ENCODE data around the gene PWP1. TPM values are rescaled to one million over a fixed set of nuclear protein-coding genes. Genes with fewer than 3 reads are reported as not detected.
A peak's percentile ranks its signal among the peaks of the same experiment; 100 is the strongest.

The PWP1 gene
- total RNA-seq, 3 donors from 2014 or later (not counting 1 experiment from before 2014, with no cell fraction given) = 22.2 to 26.5 (median 26.3) TPM

DNA sequence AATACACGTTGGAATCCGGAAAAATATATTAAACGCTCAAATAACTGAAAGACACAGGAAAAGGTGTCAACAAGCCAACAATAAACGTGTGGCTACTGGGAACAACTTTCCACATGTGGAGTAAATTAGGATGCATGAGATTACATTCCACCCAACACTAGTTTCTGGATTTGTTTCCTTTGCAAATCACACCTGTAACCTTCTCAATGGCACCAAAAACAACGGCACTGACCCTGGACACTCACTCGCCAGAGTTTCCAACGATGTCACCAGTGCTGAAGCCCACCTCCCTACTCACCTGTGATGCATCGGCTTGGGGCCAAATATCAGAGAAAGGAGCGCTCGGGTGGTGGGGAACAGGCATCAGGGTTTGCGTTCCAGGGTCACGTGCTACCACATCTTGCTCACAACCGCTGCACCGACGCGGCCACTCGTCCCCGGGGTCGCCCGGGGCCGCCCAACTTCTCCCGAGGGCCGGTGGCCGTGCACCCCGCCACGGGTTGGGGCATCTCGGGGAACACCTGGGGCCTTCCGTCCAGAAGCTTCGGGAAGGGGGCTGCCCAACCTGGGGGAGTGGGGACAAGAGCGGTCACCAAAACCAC, 74.7 kb downstream of the PWP1 start:
- H3K4me3 ChIP-seq (ENCODE audit: low read length) = peak overlapping the region; percentile 72
- Mint-ChIP-seq H3K27ac (peak overlapping the region; percentile 86 to 90), H3K9me3 (no peaks in the 10 kb centered on the region), H3K4me3 (peak overlapping the region; percentile 89), H3K27me3 (ENCODE audit: low read depth in 2 of 2) (no peaks in the 10 kb centered on the region), H3K36me3 (no peaks in the 10 kb centered on the region), H3K4me1 (peaks cover 29 to 32% of the 10 kb centered on the region in 2 donors)
- H3K4me1 ChIP-seq (ENCODE audit: control insufficient read depth, insufficient read depth, low read length) = peaks cover 15% of the 10 kb centered on the region
- TF ChIP-seq, protein P1, sequence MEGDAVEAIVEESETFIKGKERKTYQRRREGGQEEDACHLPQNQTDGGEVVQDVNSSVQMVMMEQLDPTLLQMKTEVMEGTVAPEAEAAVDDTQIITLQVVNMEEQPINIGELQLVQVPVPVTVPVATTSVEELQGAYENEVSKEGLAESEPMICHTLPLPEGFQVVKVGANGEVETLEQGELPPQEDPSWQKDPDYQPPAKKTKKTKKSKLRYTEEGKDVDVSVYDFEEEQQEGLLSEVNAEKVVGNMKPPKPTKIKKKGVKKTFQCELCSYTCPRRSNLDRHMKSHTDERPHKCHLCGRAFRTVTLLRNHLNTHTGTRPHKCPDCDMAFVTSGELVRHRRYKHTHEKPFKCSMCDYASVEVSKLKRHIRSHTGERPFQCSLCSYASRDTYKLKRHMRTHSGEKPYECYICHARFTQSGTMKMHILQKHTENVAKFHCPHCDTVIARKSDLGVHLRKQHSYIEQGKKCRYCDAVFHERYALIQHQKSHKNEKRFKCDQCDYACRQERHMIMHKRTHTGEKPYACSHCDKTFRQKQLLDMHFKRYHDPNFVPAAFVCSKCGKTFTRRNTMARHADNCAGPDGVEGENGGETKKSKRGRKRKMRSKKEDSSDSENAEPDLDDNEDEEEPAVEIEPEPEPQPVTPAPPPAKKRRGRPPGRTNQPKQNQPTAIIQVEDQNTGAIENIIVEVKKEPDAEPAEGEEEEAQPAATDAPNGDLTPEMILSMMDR (IDR thresholded peaks at IDR 0.05) = no peak
- WGBS (ENCODE audit: insufficient coverage) = 2% methylated on average over 30 of the region's 30 CpGs
- no peaks in the 10 kb centered on the region for H3K9me3 ChIP-seq (ENCODE audit: control insufficient read depth, insufficient read depth, low read length)
- intact Hi-C loops (cut with micrococcal nuclease) = loop anchor here (2.0 kb wide), 1 partner anchor 754 kb away; the partner anchor contains the start of gene FICD
- no peaks in the 10 kb centered on the region for H3K27me3 ChIP-seq (ENCODE audit: control insufficient read depth, insufficient read depth, low read length)
- peak overlapping the region; percentile 54 for H3K27ac ChIP-seq (ENCODE audit: low read length)
- ATAC-seq = peak; percentile 2 to 9 (median 5)
- peak; percentile 39 to 60 for DNase-seq
- peaks cover 23% of the 10 kb centered on the region for H3K36me3 ChIP-seq (ENCODE audit: control insufficient read depth, insufficient read depth, low read length)

DNA sequence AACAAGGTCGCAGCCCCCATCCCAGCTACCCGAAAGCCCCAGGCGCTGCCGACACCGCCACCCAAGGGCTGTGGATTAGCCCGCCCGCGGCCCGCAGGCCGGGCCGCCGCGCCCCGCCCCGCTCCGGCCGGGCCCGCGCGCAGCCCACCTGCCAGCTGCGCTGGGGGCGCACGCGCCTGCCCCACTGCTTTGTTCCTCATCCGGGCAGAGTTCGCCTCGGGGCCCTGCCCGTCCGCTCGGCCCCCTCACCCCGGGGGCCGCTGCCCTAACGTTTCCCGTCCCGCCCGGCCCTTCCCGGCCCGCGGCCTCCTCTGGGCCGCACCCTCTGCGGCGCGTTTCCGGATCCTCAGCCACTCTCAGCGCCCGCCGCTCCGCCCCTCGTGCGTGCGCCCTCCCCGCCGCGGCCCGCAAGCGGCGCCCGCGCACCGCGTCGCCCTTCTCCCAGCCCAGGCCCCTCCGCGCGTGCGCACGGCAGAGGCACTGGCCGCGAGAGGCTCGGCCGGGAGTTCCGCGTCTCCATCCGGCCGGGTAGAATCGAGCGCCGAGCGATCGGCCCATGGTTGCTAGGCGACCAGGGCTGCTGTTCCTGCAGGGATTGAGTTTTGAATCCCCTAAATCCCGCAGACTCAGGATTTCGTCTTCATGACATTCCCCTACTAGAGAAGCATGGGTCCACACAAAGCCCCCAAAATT, 75.4 kb downstream of the PWP1 start, which contains the start of gene PRDM4:
Gene PRDM4, minus strand, starts transcription at position 329 of the 693 bp plus-strand sequence. CDS start 622 bp downstream, outside the sequence.
- Histone ChIP-seq H3K4me1 (ENCODE audit: control insufficient read depth, insufficient read depth, low read length) (peaks cover 15% of the 10 kb centered on the region), H3K27ac (ENCODE audit: low read length) (peak within 1 kb of the TSS; percentile 78), H3K9me3 (ENCODE audit: control insufficient read depth, insufficient read depth, low read length) (no peaks in the 10 kb centered on the region), H3K27me3 (ENCODE audit: control insufficient read depth, insufficient read depth, low read length) (no peaks in the 10 kb centered on the region), H3K36me3 (ENCODE audit: control insufficient read depth, insufficient read depth, low read length) (peaks cover 17% of the 10 kb centered on the region), H3K4me3 (ENCODE audit: low read length) (peak within 1 kb of the TSS; percentile 72)
- Mint-ChIP-seq H3K27me3 (ENCODE audit: low read depth in 2 of 2) (peaks cover 0 to 6% of the 10 kb centered on the region in 2 donors), H3K9me3 (no peaks in the 10 kb centered on the region), H3K36me3 (no peaks in the 10 kb centered on the region), H3K4me3 (peak within 1 kb of the TSS; percentile 89), H3K27ac (peak within 1 kb of the TSS; percentile 86 to 90), H3K4me1 (peaks cover 29 to 32% of the 10 kb centered on the region in 2 donors)
- intact Hi-C loops (cut with micrococcal nuclease) = loop anchor here (1.0 to 2.0 kb wide), 2 partner anchors 76 to 754 kb away; partner anchors contain the start of genes FICD and PWP1
- TF ChIP-seq, protein P1 (IDR thresholded peaks at IDR 0.05) = no peak
- ATAC-seq (peak; percentile 90 to 99 (median 92)), DNase-seq (peak; percentile 92 to 97)
- 0% methylated on average over 83 of the region's 83 CpGs for WGBS (ENCODE audit: insufficient coverage)

DNA sequence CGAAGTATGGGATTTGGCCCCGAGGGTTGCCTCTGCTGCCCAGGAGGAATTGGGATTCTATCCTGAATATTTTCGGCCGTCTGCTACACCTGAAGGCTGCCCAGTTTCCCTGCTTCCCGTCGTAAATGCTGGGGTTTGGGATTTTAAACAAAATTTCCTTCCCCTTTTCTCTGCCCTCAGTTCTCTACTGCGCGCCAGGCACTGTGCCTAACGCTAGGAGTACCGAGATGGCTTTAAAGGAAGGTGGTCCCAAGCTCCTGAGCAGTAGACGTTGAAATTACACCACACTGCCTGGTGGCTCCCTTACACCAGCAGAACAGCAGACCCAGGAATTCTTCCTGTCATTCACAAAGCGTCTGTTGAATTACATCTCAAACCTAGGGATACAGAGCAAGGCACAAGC, 75.9 kb downstream of the PWP1 start:
- TF ChIP-seq, protein P1 (IDR thresholded peaks at IDR 0.05) = no peak
- no peaks in the 10 kb centered on the region for H3K27me3 ChIP-seq (ENCODE audit: control insufficient read depth, insufficient read depth, low read length)
- DNase-seq (peak in 1 of 2 donors; percentile 47), ATAC-seq (no peak)
- H3K9me3 Mint-ChIP-seq = no peaks in the 10 kb centered on the region
- H3K4me1 Mint-ChIP-seq = peaks cover 29 to 32% of the 10 kb centered on the region in 2 donors
- H3K27ac Mint-ChIP-seq = peak overlapping the region; percentile 86 to 90
- peak overlapping the region; percentile 68 for H3K4me3 ChIP-seq (ENCODE audit: low read length)
- H3K4me1 ChIP-seq (ENCODE audit: control insufficient read depth, insufficient read depth, low read length) = peaks cover 15% of the 10 kb centered on the region
- WGBS (ENCODE audit: insufficient coverage) = 10% methylated on average over 12 of the region's 12 CpGs
- no peaks in the 10 kb centered on the region for H3K36me3 Mint-ChIP-seq
- intact Hi-C loops (cut with micrococcal nuclease) = loop anchor here (1.0 to 2.0 kb wide), 2 partner anchors 76 to 753 kb away; partner anchors contain the start of genes FICD and PWP1
- peak overlapping the region; percentile 78 for H3K27ac ChIP-seq (ENCODE audit: low read length)
- H3K27me3 Mint-ChIP-seq (ENCODE audit: low read depth in 2 of 2) = peaks cover 0 to 9% of the 10 kb centered on the region in 2 donors
- H3K9me3 ChIP-seq (ENCODE audit: control insufficient read depth, insufficient read depth, low read length) = no peaks in the 10 kb centered on the region
- peaks cover 11% of the 10 kb centered on the region for H3K36me3 ChIP-seq (ENCODE audit: control insufficient read depth, insufficient read depth, low read length)
- H3K4me3 Mint-ChIP-seq = peak overlapping the region; percentile 88

Other genes starting within 250 kb of the PWP1 start
- 10 to 100 TPM; 37.0 to 49.5 (median 40.5) TPM for gene PRDM4, start 75.3 kb downstream of the PWP1 start, total RNA-seq
- gene ASCL4, start 88.9 kb downstream of the PWP1 start, total RNA-seq = not detected

All from natural killer cell (primary cell).